22Rv1 (cell line): ENCODE measurements around the gene TMED4.

ENCODE experiments used
- H3K27ac ChIP-seq: fragments of 450-650 bp; 2 replicates; pipeline ENCODE4 v1.5.1; 2017
- ZFX ChIP-seq: fragments of 450-650 bp; IDR thresholded peaks from 2 replicates; pipeline ENCODE4 v1.6.1; 2017; ENCODE audit warnings: antibody characterized with exemption, borderline replicate concordance
- TF ChIP-seq, protein P1 (sequence below): fragments of 450-650 bp; IDR thresholded peaks from 2 replicates; pipeline ENCODE4 v1.5.1; 2017; ENCODE audit warnings: mild to moderate bottlenecking

The TMED4 gene

DNA sequence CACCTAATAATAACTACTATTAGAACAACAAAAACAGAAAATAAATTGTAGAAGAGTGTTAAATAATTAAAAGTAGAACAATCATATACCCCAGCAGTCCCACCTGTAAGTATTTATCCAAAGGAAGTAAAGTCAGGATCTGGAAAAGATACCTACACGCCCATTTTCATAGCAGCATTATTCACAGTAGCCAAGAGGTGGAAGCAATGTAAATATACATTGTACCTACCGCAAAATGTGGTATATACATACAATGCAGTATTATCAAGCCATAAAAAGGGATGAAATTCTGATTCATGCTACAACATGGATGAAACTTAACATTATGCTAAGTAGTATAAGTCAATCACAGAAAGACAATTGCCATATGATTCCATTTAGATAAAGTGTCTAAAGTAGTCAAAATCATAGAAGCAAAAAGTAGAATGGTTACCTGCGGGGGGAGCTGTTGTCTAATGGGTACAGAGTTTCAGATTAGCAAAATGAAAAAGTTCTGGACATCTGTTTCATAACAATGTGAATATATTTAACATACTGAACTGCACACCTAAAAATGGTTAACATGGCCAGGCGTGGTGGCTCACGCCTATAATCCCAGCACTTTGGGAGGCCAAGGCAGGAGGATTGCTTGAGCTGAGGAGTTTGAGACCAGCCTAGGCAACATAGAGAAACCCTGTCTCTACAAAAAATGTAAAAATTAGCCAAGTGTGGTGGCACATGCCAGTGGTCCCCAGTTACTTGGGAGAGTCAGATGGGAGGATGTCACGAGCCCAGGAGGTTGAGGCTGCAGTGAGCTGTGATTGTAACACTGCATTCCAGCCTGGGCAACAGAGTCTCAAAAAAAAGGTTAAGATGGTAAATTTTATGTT is 6.0 kb upstream of the TMED4 start:
- H3K27ac ChIP-seq: no peak overlapping the region
- no peak for TF ChIP-seq ZFX
- TF ChIP-seq, protein P1, sequence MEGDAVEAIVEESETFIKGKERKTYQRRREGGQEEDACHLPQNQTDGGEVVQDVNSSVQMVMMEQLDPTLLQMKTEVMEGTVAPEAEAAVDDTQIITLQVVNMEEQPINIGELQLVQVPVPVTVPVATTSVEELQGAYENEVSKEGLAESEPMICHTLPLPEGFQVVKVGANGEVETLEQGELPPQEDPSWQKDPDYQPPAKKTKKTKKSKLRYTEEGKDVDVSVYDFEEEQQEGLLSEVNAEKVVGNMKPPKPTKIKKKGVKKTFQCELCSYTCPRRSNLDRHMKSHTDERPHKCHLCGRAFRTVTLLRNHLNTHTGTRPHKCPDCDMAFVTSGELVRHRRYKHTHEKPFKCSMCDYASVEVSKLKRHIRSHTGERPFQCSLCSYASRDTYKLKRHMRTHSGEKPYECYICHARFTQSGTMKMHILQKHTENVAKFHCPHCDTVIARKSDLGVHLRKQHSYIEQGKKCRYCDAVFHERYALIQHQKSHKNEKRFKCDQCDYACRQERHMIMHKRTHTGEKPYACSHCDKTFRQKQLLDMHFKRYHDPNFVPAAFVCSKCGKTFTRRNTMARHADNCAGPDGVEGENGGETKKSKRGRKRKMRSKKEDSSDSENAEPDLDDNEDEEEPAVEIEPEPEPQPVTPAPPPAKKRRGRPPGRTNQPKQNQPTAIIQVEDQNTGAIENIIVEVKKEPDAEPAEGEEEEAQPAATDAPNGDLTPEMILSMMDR: peak; percentile 91

DNA sequence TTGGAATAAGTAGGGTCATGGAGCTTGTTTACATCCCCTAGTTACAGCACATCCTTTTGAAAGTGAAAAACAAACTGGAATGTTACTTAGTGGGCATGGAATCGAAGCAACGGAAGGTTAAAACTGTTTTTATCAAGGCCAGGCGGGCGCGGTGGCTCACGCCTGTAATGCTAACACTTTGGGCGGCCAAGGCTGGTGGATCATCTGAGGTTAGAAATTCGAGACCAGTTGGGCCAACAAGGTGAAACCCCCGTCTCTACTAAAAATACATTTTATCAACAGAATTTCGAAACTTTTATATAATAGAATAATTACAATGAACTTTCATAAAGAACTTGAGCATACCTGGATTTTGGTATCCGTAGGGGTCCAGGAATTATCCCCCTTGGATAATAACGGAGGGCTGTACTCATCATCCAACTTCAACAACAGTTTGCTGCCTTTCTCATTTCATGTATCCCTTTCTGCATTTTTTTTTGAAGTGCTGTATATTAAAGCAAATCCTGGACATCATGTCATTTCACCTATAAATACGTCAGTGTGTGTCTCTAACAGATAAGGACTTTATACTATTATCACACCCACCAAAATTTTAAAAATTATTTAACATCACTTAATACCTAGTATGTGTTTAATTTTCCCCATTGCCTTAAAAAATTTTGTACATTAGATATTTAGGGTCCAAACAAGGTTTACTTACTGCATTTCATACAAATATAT is 1.3 kb upstream of the TMED4 start:
- peak overlapping the region; percentile 98 for H3K27ac ChIP-seq
- no peak for TF ChIP-seq ZFX
- TF ChIP-seq, protein P1: no peak

DNA sequence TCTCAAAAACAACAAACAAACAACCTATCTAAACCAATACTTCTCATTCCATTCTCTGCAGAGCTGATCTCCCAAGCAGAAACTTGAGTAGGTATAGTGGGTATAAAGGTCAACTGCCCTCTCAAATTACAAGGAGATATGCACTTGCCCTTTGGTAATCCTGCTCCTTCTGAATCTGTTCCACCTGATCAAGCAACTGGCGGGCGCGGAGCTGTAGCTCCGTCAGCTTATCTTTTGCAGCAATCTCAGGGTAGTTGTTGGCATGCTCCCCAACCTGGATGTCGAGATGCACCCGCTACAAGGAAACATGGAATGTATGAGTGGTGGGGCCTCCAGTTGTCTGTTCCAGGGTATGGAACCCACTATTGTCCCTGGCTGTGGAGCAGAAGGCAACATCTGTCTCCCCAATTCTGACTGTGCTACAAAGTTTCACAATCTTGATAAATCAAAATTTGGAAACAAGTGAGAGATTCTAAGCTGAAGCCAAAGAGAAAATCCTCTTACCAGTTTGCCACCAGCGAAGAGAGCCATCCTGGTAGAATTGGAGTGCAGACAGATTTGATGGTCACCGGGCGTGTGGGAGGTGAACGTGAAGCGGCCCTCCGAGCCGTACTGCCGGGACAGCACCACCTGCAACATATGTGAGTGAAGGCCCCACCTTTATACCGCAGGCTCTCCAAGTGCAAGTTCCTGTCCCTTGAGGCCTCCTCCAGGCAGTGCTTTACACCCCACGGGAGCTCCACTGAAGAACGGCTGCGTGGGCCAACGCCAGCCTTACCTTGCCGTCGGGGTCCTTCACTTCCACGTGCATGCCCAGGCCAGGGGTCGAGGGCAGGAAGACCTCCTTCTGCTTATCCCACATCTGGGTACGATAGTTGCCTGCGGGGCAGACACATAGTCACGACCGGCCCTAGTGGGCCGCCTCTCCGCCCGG is 819 bp downstream of the TMED4 start:
- TF ChIP-seq, protein P1: no peak
- TF ChIP-seq ZFX: no peak
- H3K27ac ChIP-seq: peak overlapping the region; percentile 98

DNA sequence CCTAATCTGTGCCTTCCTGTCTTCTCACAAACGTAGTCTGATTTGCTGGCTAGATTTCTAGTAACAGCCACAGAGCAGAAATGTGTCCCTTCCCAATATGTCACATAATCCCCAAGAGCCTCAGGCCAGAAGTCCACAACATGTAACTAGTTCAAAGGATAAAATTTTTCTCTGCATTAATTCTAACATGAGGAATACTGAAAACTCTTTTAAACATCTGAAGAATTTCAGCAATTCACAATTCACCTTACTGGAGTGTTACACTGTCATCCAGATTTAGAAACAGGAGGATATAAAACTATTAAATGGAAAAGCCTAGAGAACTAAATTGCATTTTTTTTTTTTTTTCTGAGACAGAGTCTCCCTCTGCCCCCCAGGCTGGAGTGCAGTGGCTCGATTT is 5.8 kb downstream of the TMED4 start:
- H3K27ac ChIP-seq: peak overlapping the region; percentile 83
- no peak for TF ChIP-seq ZFX
- TF ChIP-seq, protein P1: no peak

DNA sequence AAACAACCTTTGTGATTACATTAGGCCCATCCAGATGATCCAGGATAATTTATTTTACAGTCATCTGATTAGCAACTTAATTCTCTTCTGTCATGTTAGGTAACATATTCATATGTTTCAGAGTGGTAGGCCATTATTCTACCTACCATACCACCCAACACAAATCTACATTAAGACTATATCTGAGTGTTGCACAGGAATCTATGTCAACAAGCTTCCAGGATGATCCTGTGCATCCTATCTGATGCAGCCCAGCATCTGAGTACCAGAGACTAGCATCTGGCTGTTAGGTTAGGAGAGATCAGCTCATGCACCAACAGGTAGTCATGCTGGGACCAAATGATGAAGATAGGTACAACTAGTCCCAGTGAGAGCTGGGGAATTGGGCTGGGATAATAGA is 7.0 kb downstream of the TMED4 start:
- TF ChIP-seq ZFX: no peak
- TF ChIP-seq, protein P1: no peak

DNA sequence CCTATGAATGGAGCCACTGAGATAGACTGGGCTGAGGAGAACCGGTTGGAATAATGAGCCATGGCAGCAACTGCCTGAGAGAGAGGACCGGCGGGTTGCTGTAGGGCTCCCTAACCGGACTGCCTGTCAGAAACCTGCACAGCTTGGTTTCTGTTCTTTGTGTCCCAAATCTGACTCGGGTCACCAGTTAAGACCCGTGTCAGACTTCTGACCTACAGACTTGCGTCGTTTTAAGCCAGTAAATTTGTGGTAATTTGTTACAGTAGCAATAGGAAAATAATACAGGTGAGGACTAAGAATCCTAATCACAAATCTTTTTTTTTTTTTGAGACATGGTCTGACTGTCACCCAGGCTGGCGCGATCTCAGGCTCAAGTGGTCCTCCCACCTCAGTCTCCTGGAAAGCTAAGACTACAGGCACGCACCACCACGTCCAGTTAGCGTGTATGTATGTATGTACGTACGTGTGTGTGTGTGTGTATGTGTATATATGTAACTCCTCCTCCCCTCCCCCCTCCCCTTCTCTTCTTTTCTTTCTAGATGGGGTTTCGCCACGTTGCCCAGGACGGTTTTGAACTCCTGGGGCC is 7.7 kb downstream of the TMED4 start:
- TF ChIP-seq, protein P1: no peak
- no peak for TF ChIP-seq ZFX
- H3K27ac ChIP-seq: peak overlapping the region; percentile 83

More for the DNA sequence above, 7.0 kb downstream of the TMED4 start:
- H3K27ac ChIP-seq: peak overlapping the region; percentile 83
